Measurements from ENCODE around the gene PPFIBP2. TPM values are rescaled to one million over a fixed set of nuclear protein-coding genes. Genes with fewer than 3 reads are reported as not detected.
A peak's percentile ranks its signal among the peaks of the same experiment; 100 is the strongest.

Gene PPFIBP2
- total RNA-seq, 1 donor from 2014 or later: 64.1 TPM

- Mint-ChIP-seq H3K27ac (no peak overlapping the region), H3K4me3 (ENCODE audit: low read depth) (no peak overlapping the region), H3K27me3 (no peaks in the 10 kb centered on the region), H3K9me3 (ENCODE audit: low read depth) (no peaks in the 10 kb centered on the region), H3K36me3 (ENCODE audit: insufficient read depth) (no peaks in the 10 kb centered on the region), H3K4me1 (ENCODE audit: low read depth) (peaks cover 7% of the 10 kb centered on the region)
- no peak for DNase-seq (ENCODE audit: low spot score, unreplicated experiment)
- TF ChIP-seq CTCF (IDR thresholded peaks at IDR 0.05; ENCODE audit: unreplicated experiment): no peak
These were observed 30.2 kb downstream of the PPFIBP2 start for GRCh38 chr11:7544021-7544420.

- Mint-ChIP-seq H3K9me3 (ENCODE audit: low read depth) (no peaks in the 10 kb centered on the region), H3K27ac (no peak overlapping the region), H3K4me3 (ENCODE audit: low read depth) (no peak overlapping the region), H3K27me3 (no peaks in the 10 kb centered on the region), H3K4me1 (ENCODE audit: low read depth) (peaks cover 11% of the 10 kb centered on the region), H3K36me3 (ENCODE audit: insufficient read depth) (peaks cover 1% of the 10 kb centered on the region)
- DNase-seq (ENCODE audit: low spot score, unreplicated experiment): no peak
- TF ChIP-seq CTCF (IDR thresholded peaks at IDR 0.05; ENCODE audit: unreplicated experiment): no peak
These were observed 31.8 kb downstream of the PPFIBP2 start for GRCh38 chr11:7545611-7546010.

- Mint-ChIP-seq H3K36me3 (ENCODE audit: insufficient read depth) (peaks cover 1% of the 10 kb centered on the region), H3K4me3 (ENCODE audit: low read depth) (no peak overlapping the region), H3K27me3 (no peaks in the 10 kb centered on the region), H3K27ac (no peak overlapping the region), H3K4me1 (ENCODE audit: low read depth) (peaks cover 10% of the 10 kb centered on the region), H3K9me3 (ENCODE audit: low read depth) (no peaks in the 10 kb centered on the region)
- no peak for DNase-seq (ENCODE audit: low spot score, unreplicated experiment)
- no peak for TF ChIP-seq CTCF (IDR thresholded peaks at IDR 0.05; ENCODE audit: unreplicated experiment)
These were observed 32.6 kb downstream of the PPFIBP2 start for GRCh38 chr11:7546324-7546791.

- no peak for TF ChIP-seq CTCF (IDR thresholded peaks at IDR 0.05; ENCODE audit: unreplicated experiment)
- Mint-ChIP-seq H3K9me3 (ENCODE audit: low read depth) (no peaks in the 10 kb centered on the region), H3K27me3 (no peaks in the 10 kb centered on the region), H3K4me3 (ENCODE audit: low read depth) (no peak overlapping the region), H3K4me1 (ENCODE audit: low read depth) (peaks cover 10% of the 10 kb centered on the region), H3K27ac (no peak overlapping the region), H3K36me3 (ENCODE audit: insufficient read depth) (peaks cover 1% of the 10 kb centered on the region)
- no peak for DNase-seq (ENCODE audit: low spot score, unreplicated experiment)
These were observed 33.9 kb downstream of the PPFIBP2 start for GRCh38 chr11:7547687-7548086.

- peak; percentile 58 for TF ChIP-seq CTCF (IDR thresholded peaks at IDR 0.05; ENCODE audit: unreplicated experiment)
- H3K27ac Mint-ChIP-seq: no peak overlapping the region
- no peak overlapping the region for H3K4me3 Mint-ChIP-seq (ENCODE audit: low read depth)
- peaks cover 10% of the 10 kb centered on the region for H3K4me1 Mint-ChIP-seq (ENCODE audit: low read depth)
- DNase-seq (ENCODE audit: low spot score, unreplicated experiment): peak; percentile 26
- H3K36me3 Mint-ChIP-seq (ENCODE audit: insufficient read depth): peaks cover 1% of the 10 kb centered on the region
- H3K27me3 Mint-ChIP-seq: no peaks in the 10 kb centered on the region
- H3K9me3 Mint-ChIP-seq (ENCODE audit: low read depth): no peaks in the 10 kb centered on the region
These were observed 35.0 kb downstream of the PPFIBP2 start for GRCh38 chr11:7548659-7549274.

Measured in progenitor cell of endocrine pancreas (in vitro differentiated cells).